Subcutaneous abdominal adipose tissue (tissue), 5 donors: ENCODE measurements around the gene SPIN2A.
"Not testable (repeated sequence)": the region's sequence is repeated elsewhere in the genome, so short reads cannot be mapped to it uniquely, and the experiment has no call there.

Source experiments
- H3K27ac ChIP-seq: one replicate; pipeline ENCODE4 v1.7.0; 2013; ENCODE audit warnings: low read depth, mild to moderate bottlenecking, inconsistent platforms, low read length, moderate library complexity
- H3K27me3 ChIP-seq, 5 donors: one replicate each; pipeline ENCODE4 v1.7.0; 2013; ENCODE audit warnings: low read length in 5 of 5, inconsistent platforms in 1 of 5; ENCODE audit not compliant: control insufficient read depth in 5 of 5, insufficient read depth in 4 of 5
- H3K36me3 ChIP-seq, 5 donors: one replicate each; pipeline ENCODE4 v1.7.0; 2013; ENCODE audit warnings: low read length in 5 of 5; ENCODE audit not compliant: control insufficient read depth in 5 of 5, insufficient read depth in 5 of 5
- H3K4me1 ChIP-seq, 5 donors: one replicate each; pipeline ENCODE4 v1.7.0; 2013; ENCODE audit warnings: low read length in 5 of 5, mild to moderate bottlenecking in 3 of 5, moderate library complexity in 1 of 5; ENCODE audit not compliant: control insufficient read depth in 5 of 5, insufficient read depth in 5 of 5
- H3K4me3 ChIP-seq, 5 donors: one replicate each; pipeline ENCODE4 v1.7.0; 2013; ENCODE audit warnings: low read length in 5 of 5, low read depth in 1 of 5
- H3K9ac ChIP-seq, 5 donors: one replicate each; pipeline ENCODE4 v1.7.0; 2013; ENCODE audit warnings: low read length in 5 of 5, mild to moderate bottlenecking in 4 of 5, moderate library complexity in 3 of 5
- H3K9me3 ChIP-seq, 5 donors: one replicate each; pipeline ENCODE4 v1.7.0; 2013; ENCODE audit warnings: low read length in 5 of 5; ENCODE audit not compliant: control insufficient read depth in 5 of 5
- donor health status: healthy.
- donor health status: healthy.
- donor health status: healthy.
- donor health status: healthy.
- donor health status: healthy.

Gene SPIN2A

GRCh38 chrX:57135287-57135686, 1.9 kb downstream of the SPIN2A start:
- Histone ChIP-seq H3K36me3 (no peaks in the 10 kb centered on the region), H3K4me1 (peaks cover 0 to 5% (median 0%) of the 10 kb centered on the region in 5 donors), H3K27me3 (peaks cover 0 to 2% (median 0%) of the 10 kb centered on the region in 5 donors), H3K27ac (no peak overlapping the region), H3K9ac (no peak overlapping the region), H3K4me3 (no peak overlapping the region), H3K9me3 (no peaks in the 10 kb centered on the region)

- H3K36me3 ChIP-seq = no peaks in the 10 kb centered on the region
- peaks cover 0 to 2% (median 0%) of the 10 kb centered on the region in 5 donors for H3K27me3 ChIP-seq
- H3K27ac ChIP-seq = no peak overlapping the region
- H3K4me3 ChIP-seq = no peak overlapping the region
- H3K4me1 ChIP-seq = peaks cover 0 to 5% (median 0%) of the 10 kb centered on the region in 5 donors
- H3K9me3 ChIP-seq = no peaks in the 10 kb centered on the region
- no peak overlapping the region for H3K9ac ChIP-seq
Observed at GRCh38 chrX:57134702-57135101, 2.5 kb downstream of the SPIN2A start.

- Histone ChIP-seq H3K27me3 (peaks cover 0 to 2% (median 0%) of the 10 kb centered on the region in 5 donors), H3K9ac (no peak overlapping the region), H3K36me3 (no peaks in the 10 kb centered on the region)
Observed at GRCh38 chrX:57133706-57134105, 3.5 kb downstream of the SPIN2A start.

GRCh38 chrX:57133284-57133683, 3.9 kb downstream of the SPIN2A start:
- H3K27ac ChIP-seq, H3K4me3 ChIP-seq, H3K4me1 ChIP-seq, H3K9ac ChIP-seq, H3K9me3 ChIP-seq, H3K27me3 ChIP-seq, H3K36me3 ChIP-seq: not testable (repeated sequence)

More at GRCh38 chrX:57133706-57134105, 3.5 kb downstream of the SPIN2A start:
- H3K4me3 ChIP-seq = no peak overlapping the region
- H3K9me3 ChIP-seq = no peaks in the 10 kb centered on the region
- peaks cover 0 to 5% (median 0%) of the 10 kb centered on the region in 5 donors for H3K4me1 ChIP-seq
- no peak overlapping the region for H3K27ac ChIP-seq

GRCh38 chrX:57132046-57132445, 5.2 kb downstream of the SPIN2A start:
- Histone ChIP-seq H3K9me3 (no peaks in the 10 kb centered on the region), H3K4me3 (no peak overlapping the region), H3K27me3 (peaks cover 0 to 4% (median 0%) of the 10 kb centered on the region in 5 donors), H3K4me1 (peaks cover 0 to 3% (median 0%) of the 10 kb centered on the region in 5 donors), H3K9ac (no peak overlapping the region), H3K36me3 (no peaks in the 10 kb centered on the region), H3K27ac (no peak overlapping the region)

- Histone ChIP-seq H3K4me1 (peaks cover 0 to 6% (median 0%) of the 10 kb centered on the region in 5 donors), H3K27me3 (no peaks in the 10 kb centered on the region), H3K9ac (peak overlapping the region in 2 of 5 donors; percentile 21 to 73), H3K27ac (no peak overlapping the region), H3K4me3 (peak overlapping the region; percentile 46 to 79 (median 67)), H3K36me3 (peaks cover 0 to 2% (median 0%) of the 10 kb centered on the region in 5 donors), H3K9me3 (peaks cover 0 to 6% (median 0%) of the 10 kb centered on the region in 5 donors)
Observed at GRCh38 chrX:57121816-57122215, 15.4 kb downstream of the SPIN2A start.

- peak within 1 kb of the TSS; percentile 55 to 85 (median 77) for H3K4me3 ChIP-seq
- peaks cover 0 to 6% (median 0%) of the 10 kb centered on the region in 5 donors for H3K4me1 ChIP-seq
- H3K9ac ChIP-seq = peak within 1 kb of the TSS in 4 of 5 donors; percentile 6 to 76 (median 47)
- peaks cover 0 to 6% (median 0%) of the 10 kb centered on the region in 5 donors for H3K9me3 ChIP-seq
- no peak within 1 kb of the TSS for H3K27ac ChIP-seq
- H3K27me3 ChIP-seq = no peaks in the 10 kb centered on the region
- peaks cover 0 to 2% (median 0%) of the 10 kb centered on the region in 5 donors for H3K36me3 ChIP-seq
Observed at GRCh38 chrX:57121162-57121755, 15.9 kb downstream of the SPIN2A start, which contains the start of gene SPIN2B. SPIN2B (minus strand) TSS chrX:57121548.

GRCh38 chrX:57120619-57121161, 16.5 kb downstream of the SPIN2A start:
- not testable (repeated sequence) for H3K27me3 ChIP-seq, H3K9me3 ChIP-seq, H3K36me3 ChIP-seq, H3K27ac ChIP-seq, H3K4me1 ChIP-seq
- H3K4me3 ChIP-seq = peak overlapping the region; percentile 55 to 85 (median 77)
- peak overlapping the region in 4 of 5 donors; percentile 6 to 76 (median 47) for H3K9ac ChIP-seq

GRCh38 chrX:57119416-57119815, 17.8 kb downstream of the SPIN2A start:
- Histone ChIP-seq H3K27me3 (no peaks in the 10 kb centered on the region), H3K4me1 (peaks cover 0 to 6% (median 0%) of the 10 kb centered on the region in 5 donors), H3K27ac (no peak overlapping the region), H3K4me3 (no peak overlapping the region), H3K36me3 (peaks cover 0 to 2% (median 0%) of the 10 kb centered on the region in 5 donors), H3K9me3 (peaks cover 0 to 6% (median 0%) of the 10 kb centered on the region in 5 donors), H3K9ac (no peak overlapping the region)

GRCh38 chrX:57117566-57117965, 19.6 kb downstream of the SPIN2A start:
- H3K4me1 ChIP-seq, H3K36me3 ChIP-seq, H3K27me3 ChIP-seq, H3K9me3 ChIP-seq, H3K4me3 ChIP-seq, H3K9ac ChIP-seq, H3K27ac ChIP-seq: not testable (repeated sequence)
